ENCODE measurements around the gene COL6A5.
"Not testable (repeated sequence)": the region's sequence is repeated elsewhere in the genome, so short reads cannot be mapped to it uniquely, and the experiment has no call there.

The COL6A5 gene

GRCh38 chr3:130448155-130448554 is 102.7 kb downstream of the COL6A5 start:
- DNase-seq (ENCODE audit: low spot score), result not testable (repeated sequence)

DNA sequence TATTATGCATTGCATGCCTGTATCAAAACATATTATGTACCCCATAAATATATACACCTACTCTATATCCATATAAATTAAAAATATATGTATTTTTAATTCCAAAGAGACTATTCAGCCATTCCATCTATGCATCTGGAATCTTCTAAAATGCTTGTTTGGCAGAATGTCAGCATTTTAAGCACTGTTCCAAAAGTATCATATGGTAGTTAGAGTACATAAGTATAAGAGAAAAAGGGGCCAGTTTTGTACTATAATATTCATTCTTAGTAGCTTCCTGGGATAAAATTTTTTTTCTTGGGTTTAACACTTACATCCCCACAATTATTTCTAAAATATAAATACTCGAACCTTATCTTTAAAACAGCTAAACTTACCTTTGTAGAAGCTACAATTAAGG is 111.1 kb downstream of the COL6A5 start:
- no peak for DNase-seq (ENCODE audit: low spot score)

DNA sequence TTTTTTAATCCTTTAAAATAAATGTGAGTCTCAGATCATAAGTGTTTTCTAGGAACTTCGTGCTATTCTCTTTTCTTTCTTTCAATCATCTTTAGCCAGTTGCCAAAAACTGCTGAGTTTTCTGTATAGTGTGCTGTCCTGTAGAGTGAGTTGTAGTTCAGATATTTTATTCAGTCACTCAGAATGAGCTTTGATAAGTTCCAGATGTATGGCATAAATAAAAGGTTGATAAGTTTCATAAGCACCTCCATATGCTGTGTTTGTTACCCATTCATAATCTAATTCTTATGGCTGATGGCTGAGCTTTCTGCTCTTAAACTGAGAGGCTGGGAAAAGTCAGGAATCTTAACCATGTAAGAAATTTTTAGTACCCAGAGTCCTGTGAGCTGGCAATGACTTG is 112.2 kb downstream of the COL6A5 start:
- no peak for DNase-seq (ENCODE audit: low spot score)

GRCh38 chr3:130459944-130460343 is 114.5 kb downstream of the COL6A5 start:
- DNase-seq (ENCODE audit: low spot score), result no peak

GRCh38 chr3:130462089-130462488 is 116.6 kb downstream of the COL6A5 start:
- no peak for DNase-seq (ENCODE audit: low spot score)

GRCh38 chr3:130463221-130463620 is 117.7 kb downstream of the COL6A5 start:
- no peak for DNase-seq (ENCODE audit: low spot score)

DNA sequence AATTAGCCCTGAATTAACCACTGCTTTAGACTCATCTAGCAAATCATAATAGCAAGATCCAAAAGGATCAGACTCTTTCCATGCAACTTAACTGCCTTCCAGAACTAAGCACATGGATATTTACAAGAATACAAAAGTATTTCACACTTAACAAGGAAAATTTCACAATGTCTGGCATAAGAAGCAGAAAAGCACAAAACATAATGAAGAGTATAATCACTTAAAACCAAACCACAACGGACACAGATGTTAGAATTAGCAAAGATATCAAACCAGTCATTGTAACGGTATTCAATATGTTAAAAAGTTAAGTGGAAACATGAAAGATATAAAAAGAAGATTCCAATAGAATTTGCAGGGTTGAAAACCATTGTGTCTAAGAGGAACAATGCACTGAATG is 120.0 kb downstream of the COL6A5 start:
- DNase-seq (ENCODE audit: low spot score), result no peak

DNA sequence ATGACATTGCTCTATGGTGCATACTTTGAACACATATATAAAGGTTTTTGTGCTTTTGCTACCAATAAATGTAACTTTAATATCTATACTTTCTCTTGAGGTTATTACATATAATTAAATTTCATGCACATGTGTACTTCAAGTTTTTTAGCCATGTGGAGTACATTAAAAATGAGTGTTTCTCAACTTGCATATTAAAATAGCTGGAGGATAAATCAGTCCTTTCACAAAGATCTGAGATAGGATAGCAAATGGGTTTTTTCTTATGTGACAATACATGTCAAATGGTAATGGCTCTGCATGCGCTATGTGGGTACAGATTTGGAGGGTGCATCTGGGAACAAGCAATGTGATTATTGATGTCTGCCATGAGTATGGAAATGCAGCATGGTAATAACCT is 122.8 kb downstream of the COL6A5 start:
- DNase-seq (ENCODE audit: low spot score), result no peak

- DNase-seq (ENCODE audit: low spot score), result no peak
Observed at GRCh38 chr3:130470126-130470525, 124.7 kb downstream of the COL6A5 start.

DNA sequence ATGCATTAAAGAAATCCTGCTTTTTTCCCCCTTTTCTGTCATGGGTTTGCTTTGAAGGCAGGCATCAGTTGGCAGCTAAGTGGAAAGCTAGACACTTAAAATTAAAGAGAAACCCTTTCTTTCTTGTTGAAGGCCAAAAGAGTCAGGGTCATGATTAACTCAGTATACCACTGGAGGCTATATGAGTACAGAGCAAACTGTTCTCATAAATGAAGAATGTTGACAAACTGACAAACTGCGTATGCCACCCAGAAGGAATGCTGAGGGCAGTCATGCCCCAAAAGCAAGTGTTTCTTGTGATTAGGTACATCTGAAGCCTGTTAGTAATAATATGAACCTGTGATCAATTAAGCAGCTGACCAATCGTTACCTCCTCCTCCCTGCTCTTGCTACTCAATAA is 127.9 kb downstream of the COL6A5 start:
- no peak for DNase-seq (ENCODE audit: low spot score)

GRCh38 chr3:130480736-130481135 is 135.3 kb downstream of the COL6A5 start:
- DNase-seq (ENCODE audit: low spot score), result peak; percentile 35

DNA sequence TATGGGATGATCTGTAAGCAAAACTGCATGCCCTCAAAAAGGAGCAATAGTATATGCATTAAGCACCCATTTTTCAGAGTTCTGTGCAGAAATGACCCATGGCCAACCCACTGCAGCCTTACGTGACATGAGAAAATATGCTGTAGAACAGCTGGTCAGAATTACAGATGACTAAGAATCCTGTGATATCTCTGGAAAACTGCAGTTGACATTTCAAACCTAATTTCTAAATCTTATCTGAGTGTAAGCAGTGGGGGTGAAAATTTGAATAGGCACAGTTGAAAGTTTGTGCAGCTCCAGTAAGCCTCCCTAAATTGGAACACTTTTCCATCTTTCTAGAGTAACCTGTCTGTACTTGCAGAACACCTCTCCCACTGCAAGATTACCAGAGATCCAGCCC is 142.8 kb downstream of the COL6A5 start:
- no peak for DNase-seq (ENCODE audit: low spot score)

- no peak for DNase-seq (ENCODE audit: low spot score)
Observed at GRCh38 chr3:130488769-130489450, 143.4 kb downstream of the COL6A5 start.

GRCh38 chr3:130490241-130490640 is 144.8 kb downstream of the COL6A5 start:
- no peak for DNase-seq (ENCODE audit: low spot score)

DNA sequence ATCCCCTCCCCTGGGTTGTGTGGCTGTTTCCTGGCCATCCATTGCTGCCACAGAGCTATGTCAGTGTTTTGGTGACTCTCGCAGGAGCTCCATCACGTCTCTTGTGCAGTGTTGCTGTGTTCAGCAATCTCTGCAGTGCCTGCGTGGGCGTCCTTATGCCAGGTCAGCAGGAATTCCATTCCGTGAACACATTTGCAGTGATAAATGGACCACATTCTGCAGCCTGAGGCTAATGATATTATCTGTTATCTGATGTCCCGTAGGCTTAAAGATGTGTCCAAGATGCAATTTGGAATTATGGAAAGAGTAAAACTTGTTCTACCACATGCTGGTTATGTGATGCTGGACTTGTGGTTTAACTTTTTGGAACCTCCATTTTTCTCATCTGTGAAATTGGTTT is 146.0 kb downstream of the COL6A5 start:
- no peak for DNase-seq (ENCODE audit: low spot score)

GRCh38 chr3:130504701-130505100 is 159.2 kb downstream of the COL6A5 start:
- DNase-seq (ENCODE audit: low spot score), result no peak

DNA sequence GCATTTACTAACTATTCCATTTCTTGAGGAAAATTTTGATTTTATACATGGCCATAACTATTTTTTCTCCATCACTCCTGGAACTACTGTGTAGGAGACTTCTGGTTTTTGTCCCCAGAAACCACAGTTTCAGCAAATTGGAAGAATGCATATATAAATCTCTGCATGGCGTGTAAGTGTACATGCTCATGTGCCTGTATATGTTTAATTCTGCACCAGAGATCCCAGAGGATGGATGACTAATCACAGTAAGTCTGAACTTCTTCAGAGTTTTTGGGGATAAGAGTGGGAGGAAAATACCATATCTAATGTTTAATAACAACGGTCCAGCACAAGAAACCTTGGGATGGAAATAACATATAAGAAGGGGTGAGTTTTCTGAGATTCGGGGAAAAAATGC is 160.6 kb downstream of the COL6A5 start:
- DNase-seq (ENCODE audit: low spot score), result no peak

DNA sequence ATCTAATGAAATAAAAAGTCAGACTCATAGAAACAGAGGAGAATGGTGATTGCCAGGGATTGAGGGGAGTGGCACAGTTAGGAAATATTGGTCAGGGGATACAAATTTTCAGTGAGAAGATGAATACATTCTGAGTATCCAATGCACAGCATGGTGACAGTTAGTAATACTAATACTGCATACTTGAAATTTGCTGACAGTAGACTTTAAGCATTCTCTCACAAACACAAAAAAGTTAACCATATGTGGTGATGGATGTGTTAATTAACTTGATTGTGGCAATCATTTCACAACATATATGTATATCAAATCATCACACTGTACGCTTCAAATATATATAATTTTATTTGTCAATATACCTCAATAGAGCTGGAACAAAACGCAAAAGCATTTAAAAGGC is 162.3 kb downstream of the COL6A5 start:
- DNase-seq (ENCODE audit: low spot score), result no peak

DNA sequence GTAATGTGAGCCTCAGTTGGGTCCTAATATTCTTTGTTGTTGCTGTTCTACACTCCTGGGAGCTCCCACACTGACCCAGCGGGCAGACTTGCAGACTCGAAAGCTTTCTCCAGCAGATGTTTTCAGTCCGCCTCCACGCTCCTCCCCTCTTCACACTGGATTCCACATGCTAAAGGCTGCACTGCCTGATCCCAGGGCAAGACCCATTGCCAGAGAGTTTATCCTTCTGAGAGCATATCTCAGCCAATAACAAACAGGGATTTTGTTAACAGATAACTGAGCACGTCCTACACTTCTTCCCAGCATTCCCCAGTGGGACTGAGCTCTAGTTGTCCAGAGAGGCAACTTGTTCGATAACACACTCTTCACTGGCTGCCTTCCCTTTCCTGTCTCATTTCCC is 163.5 kb downstream of the COL6A5 start:
- DNase-seq (ENCODE audit: low spot score), result no peak

GRCh38 chr3:130514681-130515080 is 169.2 kb downstream of the COL6A5 start:
- DNase-seq (ENCODE audit: low spot score), result no peak

GRCh38 chr3:130515755-130516154 is 170.3 kb downstream of the COL6A5 start:
- DNase-seq (ENCODE audit: low spot score), result no peak

- DNase-seq (ENCODE audit: low spot score), result no peak
Observed at GRCh38 chr3:130516645-130517512, 171.4 kb downstream of the COL6A5 start, which contains the start of gene COL6A6. Gene COL6A6, plus strand, starts transcription at chr3:130517177. Its CDS starts 43,188 bp downstream, at chr3:130560365.

DNA sequence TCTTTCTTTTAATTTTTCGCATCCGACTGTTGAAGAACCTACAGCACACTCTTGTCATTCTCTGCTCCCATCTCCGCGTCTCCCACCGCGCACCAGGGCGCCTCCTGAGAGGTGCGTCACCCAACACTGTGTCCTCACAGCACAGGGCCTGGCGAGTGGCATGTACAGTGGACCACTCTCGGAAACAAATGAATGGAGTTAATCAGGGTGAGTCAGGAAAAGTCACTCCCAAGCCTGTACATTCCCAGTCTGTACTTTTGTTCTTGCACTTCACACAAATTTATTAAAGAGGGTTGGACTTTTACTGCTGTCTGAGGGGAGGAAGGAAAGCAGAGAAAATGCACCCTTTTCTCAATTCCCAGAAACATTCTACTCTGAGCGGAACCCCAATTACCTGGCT is 172.1 kb downstream of the COL6A5 start:
- DNase-seq (ENCODE audit: low spot score), result no peak

Measured in NAMALWA (cell line).